GM12874 (cell line): Measurements from ENCODE around the gene MICOS13.

ENCODE experiments used
- CTCF ChIP-seq: IDR thresholded peaks from 2 replicates; pipeline ENCODE4 v1.5.1; 2011; ENCODE audit warnings: low read depth, mild to moderate bottlenecking, control low read depth, low read length, moderate library complexity; ENCODE audit not compliant: insufficient read depth

MICOS13 gene

GRCh38 chr19:5705552-5705951 lies 25.2 kb upstream of the MICOS13 start:
- no peak for TF ChIP-seq CTCF

DNA sequence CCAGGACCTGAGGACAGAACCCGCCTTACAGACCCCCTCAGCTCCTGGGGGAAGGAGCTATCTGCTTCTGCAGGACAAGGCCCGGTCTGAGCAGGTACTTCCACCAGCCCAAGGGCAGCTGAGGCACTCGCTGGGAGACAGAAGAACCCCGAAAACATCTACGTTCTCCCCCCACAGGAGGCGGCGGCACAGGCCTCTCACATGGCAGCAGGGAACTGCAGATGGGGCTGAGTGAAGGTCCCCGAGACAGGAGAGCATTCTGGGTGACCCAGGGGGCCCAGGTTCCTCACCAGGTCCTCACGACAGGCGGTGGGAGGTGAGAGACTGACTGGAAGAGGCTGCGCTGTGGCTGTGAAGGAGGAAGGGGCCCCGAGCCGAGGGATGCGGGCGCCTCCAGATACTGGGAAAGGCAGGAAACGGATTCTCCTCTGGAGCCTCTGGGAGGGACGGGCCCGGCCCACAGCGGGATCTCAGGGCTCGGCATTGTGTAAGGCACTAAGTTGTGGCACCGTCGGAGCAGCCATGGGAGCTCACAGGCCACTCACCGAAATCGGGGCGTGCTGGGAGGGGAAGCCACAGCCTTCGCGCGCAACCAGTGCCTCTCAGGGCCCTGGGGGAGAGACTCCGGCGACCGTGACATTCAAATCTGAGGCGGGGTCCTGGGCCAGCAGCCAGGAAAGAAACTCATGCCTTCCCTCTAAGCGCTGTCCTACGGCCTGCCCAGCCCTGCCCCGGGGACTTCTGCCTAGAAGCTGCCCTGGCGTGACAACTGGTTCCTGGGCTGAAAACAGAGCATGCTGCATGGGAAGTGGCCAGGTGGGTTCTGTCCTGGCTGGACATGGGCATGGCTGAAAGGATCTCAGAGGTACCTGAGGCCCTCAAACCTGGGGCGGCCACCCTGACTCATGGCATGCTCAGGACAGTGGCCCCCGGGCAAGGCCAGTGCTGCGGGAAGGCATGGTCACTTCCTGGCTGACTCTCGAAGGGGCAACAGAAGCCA lies 23.8 kb upstream of the MICOS13 start:
- TF ChIP-seq CTCF = no peak

GRCh38 chr19:5700455-5701092 lies 20.3 kb upstream of the MICOS13 start:
- no peak for TF ChIP-seq CTCF

DNA sequence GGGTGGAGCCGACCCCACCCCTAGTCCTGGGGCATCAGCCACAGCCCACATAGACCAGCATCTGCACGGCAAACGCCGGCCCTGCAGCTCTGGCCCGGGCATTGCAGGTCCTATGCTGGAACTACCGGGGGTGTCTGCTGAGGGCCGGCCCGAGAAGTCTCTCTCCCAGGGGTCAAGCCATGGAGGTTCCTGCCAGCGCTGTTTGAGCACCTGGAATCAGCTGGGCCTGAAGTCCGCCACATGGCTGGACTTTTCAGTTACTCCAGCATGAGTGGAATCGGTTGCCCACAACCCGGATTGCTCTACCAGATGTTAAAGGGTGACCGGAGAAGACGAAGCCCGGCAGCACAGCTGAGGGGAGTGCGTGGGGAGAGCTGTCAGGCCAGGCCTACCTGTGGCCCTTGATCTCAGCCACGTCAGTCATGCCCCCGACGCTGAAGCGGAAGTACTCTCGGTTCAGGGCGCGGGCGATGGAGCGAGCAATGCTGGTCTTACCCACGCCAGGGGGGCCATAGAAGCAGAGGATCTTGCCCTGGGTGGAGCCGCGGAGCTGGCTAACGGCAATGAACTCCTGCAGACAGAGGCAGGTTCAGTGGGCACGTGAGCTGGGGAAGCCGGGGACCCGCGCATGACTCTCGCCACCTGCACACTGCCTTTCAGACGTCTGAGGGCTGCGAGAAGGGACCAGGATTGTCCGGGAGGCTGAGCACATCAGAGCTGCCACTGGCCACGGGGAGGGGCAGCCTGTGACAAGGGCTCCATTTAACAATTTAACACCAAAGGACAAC lies 18.5 kb upstream of the MICOS13 start:
- no peak for TF ChIP-seq CTCF

GRCh38 chr19:5697890-5698634 lies 17.7 kb upstream of the MICOS13 start:
- TF ChIP-seq CTCF = no peak

GRCh38 chr19:5697022-5697889 lies 16.9 kb upstream of the MICOS13 start:
- TF ChIP-seq CTCF = no peak
